Caco-2 (cell line): ENCODE results near the gene SMIM13. TPM values are rescaled to one million over a fixed set of nuclear protein-coding genes. Genes with fewer than 3 reads are reported as not detected.

Experiments used
- BruUV-seq: library from RNA; stranded (reverse); fragments of 400-500 nt; replicated peaks from 2 replicates; lab custom pipeline; 2021; lab: Mats Ljungman, UMichigan
- CTCF ChIA-PET: fragments of 300-600 bp; sonication (Branson Sonifier 250); formaldehyde crosslinking; loops from one replicate; lab custom pipeline; 2022; ENCODE audit warnings: antibody characterized with exemption; lab: Charles Lee
- POLR2A ChIA-PET: fragments of 300-600 bp; sonication (Branson Sonifier 250); formaldehyde crosslinking; loops from one replicate; lab custom pipeline; 2022; ENCODE audit warnings: antibody characterized with exemption; lab: Charles Lee
- DNase-seq, 2 experiments: peaks; one replicate each; pipeline versions ENCODE4 v3.0.0 to v3.0.0-alpha.2; 2020 to 2022
- H3K27me3 ChIP-seq: replicated peaks from 2 replicates; pipeline ENCODE4 v1.6.0; 2011; ENCODE audit warnings: low read length; ENCODE audit not compliant: control insufficient read depth, insufficient read depth
- H3K36me3 ChIP-seq: 2 replicates; pipeline ENCODE4 v1.5.1; 2011; ENCODE audit warnings: low read length; ENCODE audit not compliant: control insufficient read depth, insufficient read depth
- H3K4me1 ChIP-seq: fragments of 250-450 bp; sonication (Bioruptor Pico); 2 replicates; pipeline ENCODE4 v1.5.1; 2020; ENCODE audit warnings: mild to moderate bottlenecking
- H3K4me3 ChIP-seq: 2 replicates; pipeline ENCODE4 v1.5.1; 2011; ENCODE audit warnings: low read depth, mild to moderate bottlenecking, control low read depth, low read length
- H3K9me3 ChIP-seq: fragments of 250-450 bp; sonication (Bioruptor Pico); 2 replicates; pipeline ENCODE4 v1.5.1; 2020; ENCODE audit warnings: mild to moderate bottlenecking, moderate library complexity
- H3K27ac Mint-ChIP-seq: one replicate; pipeline ENCODE4 v1.8.0; 2022; ENCODE audit warnings: mixed read lengths; ENCODE audit not compliant: unreplicated experiment
- H3K27me3 Mint-ChIP-seq: one replicate; pipeline ENCODE4 v1.8.0; 2022; ENCODE audit warnings: mixed read lengths; ENCODE audit not compliant: insufficient read depth, unreplicated experiment
- H3K36me3 Mint-ChIP-seq: one replicate; pipeline ENCODE4 v1.8.0; 2022; ENCODE audit warnings: mild to moderate bottlenecking, mixed read lengths; ENCODE audit not compliant: insufficient read depth, unreplicated experiment
- H3K4me1 Mint-ChIP-seq: one replicate; pipeline ENCODE4 v1.8.0; 2022; ENCODE audit warnings: low read depth, mixed read lengths; ENCODE audit not compliant: unreplicated experiment
- H3K4me3 Mint-ChIP-seq: one replicate; pipeline ENCODE4 v1.8.0; 2022; ENCODE audit warnings: mild to moderate bottlenecking, moderate library complexity, mixed read lengths; ENCODE audit not compliant: unreplicated experiment
- H3K9me3 Mint-ChIP-seq: one replicate; pipeline ENCODE4 v1.8.0; 2022; ENCODE audit warnings: mixed read lengths; ENCODE audit not compliant: unreplicated experiment
- CTCF ChIP-seq, 2 experiments: fragments of 200-600 bp in 1 of 2; IDR thresholded peaks; 1 replicate in 1 of 2; 2 replicates in 1 of 2; pipeline versions ENCODE4 v1.5.1 to v1.8.0; 2011 to 2022; ENCODE audit warnings: antibody characterized with exemption in 1 of 2, control low read depth in 1 of 2, inconsistent platforms in 1 of 2, low read depth in 1 of 2, low read length in 1 of 2, mild to moderate bottlenecking in 1 of 2, moderate library complexity in 1 of 2; ENCODE audit not compliant: insufficient read depth in 1 of 2, severe bottlenecking in 1 of 2, unreplicated experiment in 1 of 2
- intact Hi-C: fragments of 100-400 bp; cut with micrococcal nuclease; formaldehyde crosslinking; loops from one replicate; pipeline ENCODE4 v1.10.0; 2022; ENCODE audit not compliant: unreplicated experiment
- total RNA-seq: library from RNA; stranded (reverse); gene quantifications from 2 replicates; pipeline ENCODE4 v1.2.3, GENCODE V29; 2022

Gene SMIM13
- total RNA-seq, 1 experiment from 2014 or later = 18.8 TPM

- intact Hi-C loops = no loop called here
- Histone ChIP-seq H3K27me3 (no peaks in the 10 kb centered on the region), H3K4me3 (no peak overlapping the region), H3K36me3 (no peaks in the 10 kb centered on the region), H3K4me1 (peaks cover 13% of the 10 kb centered on the region), H3K9me3 (no peaks in the 10 kb centered on the region)
- no peaks in the 10 kb centered on the region for H3K36me3 Mint-ChIP-seq
- no peak for DNase-seq
- no TSS peak for BruUV-seq
- H3K27ac Mint-ChIP-seq = no peak overlapping the region
- no peak overlapping the region for H3K4me3 Mint-ChIP-seq
- CTCF ChIA-PET = interaction anchor here (1.1 kb wide), 1 partner anchor 12 kb away, joined by 3 read pairs; no protein-coding TSS in a partner anchor
- TF ChIP-seq CTCF (IDR thresholded peaks at IDR 0.05; ENCODE audit: insufficient read depth in 1 of 2, low read depth in 1 of 2, low read length in 1 of 2, severe bottlenecking in 1 of 2, unreplicated experiment in 1 of 2) = no peak
- POLR2A ChIA-PET = interaction anchor here (0.6 kb wide), 1 partner anchor 1835 kb away, joined by 8 read pairs; no protein-coding TSS in a partner anchor
- no peaks in the 10 kb centered on the region for H3K27me3 Mint-ChIP-seq
- H3K9me3 Mint-ChIP-seq = no peaks in the 10 kb centered on the region
- peaks cover 7% of the 10 kb centered on the region for H3K4me1 Mint-ChIP-seq
These were observed 38.9 kb upstream of the SMIM13 start for GRCh38 chr6:11054722-11055121.

GRCh38 chr6:11055127-11055627 is 38.5 kb upstream of the SMIM13 start:
- BruUV-seq = no TSS peak

GRCh38 chr6:11056871-11057270 is 36.8 kb upstream of the SMIM13 start:
- ChIA-PET CTCF (interaction anchor here (0.6 kb wide), 1 partner anchor 10 kb away, joined by 3 read pairs; no protein-coding TSS in a partner anchor), POLR2A (no interaction called here)
- H3K4me3 ChIP-seq = no peak overlapping the region
- TF ChIP-seq CTCF (IDR thresholded peaks at IDR 0.05; ENCODE audit: insufficient read depth in 1 of 2, low read depth in 1 of 2, low read length in 1 of 2, severe bottlenecking in 1 of 2, unreplicated experiment in 1 of 2) = no peak
- no peaks in the 10 kb centered on the region; the same call in 1 of the 2 replicates for H3K9me3 ChIP-seq
- no peaks in the 10 kb centered on the region for H3K36me3 Mint-ChIP-seq
- BruUV-seq = no TSS peak
- no peaks in the 10 kb centered on the region for H3K27me3 ChIP-seq
- H3K4me1 ChIP-seq = peaks cover 13% of the 10 kb centered on the region
- intact Hi-C loops = no loop called here
- no peaks in the 10 kb centered on the region for H3K27me3 Mint-ChIP-seq
- no peak for DNase-seq
- H3K4me3 Mint-ChIP-seq = no peak overlapping the region
- H3K9me3 Mint-ChIP-seq = no peaks in the 10 kb centered on the region
- no peaks in the 10 kb centered on the region for H3K36me3 ChIP-seq
- no peak overlapping the region for H3K27ac Mint-ChIP-seq
- H3K4me1 Mint-ChIP-seq = peaks cover 7% of the 10 kb centered on the region

More at GRCh38 chr6:11055127-11055627, 38.5 kb upstream of the SMIM13 start:
- Mint-ChIP-seq H3K4me3 (no peak overlapping the region), H3K9me3 (no peaks in the 10 kb centered on the region), H3K27ac (no peak overlapping the region), H3K4me1 (peaks cover 7% of the 10 kb centered on the region), H3K27me3 (no peaks in the 10 kb centered on the region), H3K36me3 (no peaks in the 10 kb centered on the region)
- intact Hi-C loops = no loop called here
- POLR2A ChIA-PET = interaction anchor here (0.6 kb wide), 1 partner anchor 1835 kb away, joined by 8 read pairs; no protein-coding TSS in a partner anchor
- H3K9me3 ChIP-seq = no peaks in the 10 kb centered on the region; the same call in 1 of the 2 replicates
- CTCF ChIA-PET = no interaction called here
- no peak overlapping the region for H3K4me3 ChIP-seq
- peaks cover 13% of the 10 kb centered on the region for H3K4me1 ChIP-seq
- DNase-seq = no peak
- no peaks in the 10 kb centered on the region for H3K36me3 ChIP-seq
- H3K27me3 ChIP-seq = no peaks in the 10 kb centered on the region
- no peak for TF ChIP-seq CTCF (IDR thresholded peaks at IDR 0.05; ENCODE audit: insufficient read depth in 1 of 2, low read depth in 1 of 2, low read length in 1 of 2, severe bottlenecking in 1 of 2, unreplicated experiment in 1 of 2)
